Measurements from ENCODE around the gene CCDC124.
"Not testable (repeated sequence)": the region's sequence is repeated elsewhere in the genome, so short reads cannot be mapped to it uniquely, and the experiment has no call there.

CCDC124 gene

DNA sequence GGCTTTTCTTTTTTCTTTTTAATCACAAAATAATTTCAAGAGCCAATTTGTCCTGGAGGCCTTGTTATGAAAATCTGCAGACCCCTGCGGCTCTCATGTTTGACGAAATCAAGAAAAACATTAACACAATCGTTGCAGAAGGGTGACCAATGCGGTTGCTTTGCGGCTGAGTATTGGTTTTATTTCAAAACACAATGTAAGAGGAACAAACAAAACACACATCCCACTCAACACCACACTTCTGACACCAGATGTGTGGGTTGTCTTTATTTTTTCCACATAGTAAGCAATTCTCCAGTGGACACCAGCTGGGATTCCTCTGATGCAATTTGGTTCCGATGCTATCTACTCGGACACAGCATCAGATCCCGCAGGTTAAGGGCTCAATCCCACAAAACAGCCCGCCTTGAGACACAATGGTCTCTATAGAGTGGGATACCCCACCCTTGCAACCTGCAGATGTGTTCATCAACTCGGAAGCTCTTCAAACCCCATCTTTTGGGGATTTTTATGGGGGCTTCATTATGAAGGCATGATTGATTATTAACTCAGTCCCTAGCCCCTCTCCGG lies 21.9 kb upstream of the CCDC124 start:
- Histone ChIP-seq H3K27me3 (ENCODE audit: control insufficient read depth in 1 of 2, insufficient read depth in 2 of 2, low read length in 2 of 2) (no peaks in the 10 kb centered on the region), H3K4me1 (ENCODE audit: insufficient read depth, low read length) (no peaks in the 10 kb centered on the region), H3K9ac (ENCODE audit: low read length) (no peak overlapping the region), H3K27ac (ENCODE audit: low read depth, low read length) (no peak overlapping the region), H3K9me3 (ENCODE audit: low read length) (peaks cover 5% of the 10 kb centered on the region), H3K4me3 (ENCODE audit: low read depth in 1 of 2, low read length in 2 of 2) (no peak overlapping the region), H3K36me3 (ENCODE audit: insufficient read depth, low read length) (no peaks in the 10 kb centered on the region)

- H3K4me3 ChIP-seq (ENCODE audit: low read depth in 1 of 2, low read length in 2 of 2) = no peak overlapping the region
- H3K9me3 ChIP-seq (ENCODE audit: low read length) = no peaks in the 10 kb centered on the region
- no peaks in the 10 kb centered on the region for H3K36me3 ChIP-seq (ENCODE audit: insufficient read depth, low read length)
- peaks cover 0 to 6% of the 10 kb centered on the region in 2 donors for H3K27me3 ChIP-seq (ENCODE audit: control insufficient read depth in 1 of 2, insufficient read depth in 2 of 2, low read length in 2 of 2)
- no peak overlapping the region for H3K9ac ChIP-seq (ENCODE audit: low read length)
- no peak overlapping the region for H3K27ac ChIP-seq (ENCODE audit: low read depth, low read length)
- no peaks in the 10 kb centered on the region for H3K4me1 ChIP-seq (ENCODE audit: insufficient read depth, low read length)
Observed at GRCh38 chr19:17915940-17916593, 16.7 kb upstream of the CCDC124 start.

- H3K27ac ChIP-seq (ENCODE audit: low read depth, low read length); H3K9ac ChIP-seq (ENCODE audit: low read length); H3K9me3 ChIP-seq (ENCODE audit: low read length); H3K27me3 ChIP-seq (ENCODE audit: control insufficient read depth in 1 of 2, insufficient read depth in 2 of 2, low read length in 2 of 2); H3K36me3 ChIP-seq (ENCODE audit: insufficient read depth, low read length); H3K4me3 ChIP-seq (ENCODE audit: low read depth in 1 of 2, low read length in 2 of 2); H3K4me1 ChIP-seq (ENCODE audit: insufficient read depth, low read length): not testable (repeated sequence)
Observed at GRCh38 chr19:17918151-17918550, 14.7 kb upstream of the CCDC124 start.

DNA sequence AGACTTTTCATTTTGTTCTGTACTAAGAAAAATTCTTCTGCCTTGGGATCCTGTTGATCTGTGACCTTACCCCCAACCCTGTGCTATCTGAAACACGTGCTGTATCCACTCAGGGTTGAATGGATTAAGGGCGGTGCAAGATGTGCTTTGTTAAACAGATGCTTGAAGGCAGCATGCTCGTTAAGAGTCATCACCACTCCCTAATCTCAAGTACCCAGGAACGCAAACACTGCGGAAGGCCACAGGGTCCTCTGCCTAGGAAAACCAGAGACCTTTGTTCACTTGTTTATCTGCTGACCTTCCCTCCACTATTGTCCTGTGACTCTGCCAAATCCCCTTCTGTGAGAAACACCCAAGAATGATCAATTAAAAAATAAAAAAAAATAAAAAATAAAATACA lies 13.7 kb upstream of the CCDC124 start:
- not testable (repeated sequence) for H3K9me3 ChIP-seq (ENCODE audit: low read length); H3K27me3 ChIP-seq (ENCODE audit: control insufficient read depth in 1 of 2, insufficient read depth in 2 of 2, low read length in 2 of 2); H3K4me3 ChIP-seq (ENCODE audit: low read depth in 1 of 2, low read length in 2 of 2); H3K4me1 ChIP-seq (ENCODE audit: insufficient read depth, low read length); H3K27ac ChIP-seq (ENCODE audit: low read depth, low read length); H3K9ac ChIP-seq (ENCODE audit: low read length); H3K36me3 ChIP-seq (ENCODE audit: insufficient read depth, low read length)

- Histone ChIP-seq H3K9me3 (ENCODE audit: low read length) (no peaks in the 10 kb centered on the region), H3K36me3 (ENCODE audit: insufficient read depth, low read length) (no peaks in the 10 kb centered on the region), H3K4me1 (ENCODE audit: insufficient read depth, low read length) (no peaks in the 10 kb centered on the region), H3K27ac (ENCODE audit: low read depth, low read length) (no peak overlapping the region), H3K4me3 (ENCODE audit: low read depth in 1 of 2, low read length in 2 of 2) (no peak overlapping the region), H3K27me3 (ENCODE audit: control insufficient read depth in 1 of 2, insufficient read depth in 2 of 2, low read length in 2 of 2) (peaks cover 0 to 6% of the 10 kb centered on the region in 2 donors), H3K9ac (ENCODE audit: low read length) (no peak overlapping the region)
Observed at GRCh38 chr19:17920527-17920926, 12.3 kb upstream of the CCDC124 start.

DNA sequence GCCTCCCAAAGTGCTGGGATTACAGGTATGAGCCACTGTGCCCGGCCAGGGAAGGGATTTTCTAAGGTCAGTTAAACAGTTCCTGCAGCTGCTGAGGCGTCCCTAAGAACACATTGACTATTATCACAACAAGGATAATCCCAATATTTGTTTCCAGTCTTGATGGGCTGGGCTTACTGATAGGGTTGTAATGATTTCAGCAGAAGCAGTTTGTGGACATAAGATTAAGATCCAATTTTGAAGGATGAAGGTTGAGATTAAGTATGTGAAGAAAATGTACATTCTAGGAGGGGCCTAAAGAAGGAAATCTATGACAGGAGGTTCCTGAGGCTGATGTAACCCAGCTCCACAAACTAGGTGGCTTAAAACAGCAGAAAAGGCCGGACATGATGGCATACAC lies 10.7 kb upstream of the CCDC124 start:
- Histone ChIP-seq H3K4me1 (ENCODE audit: insufficient read depth, low read length) (no peaks in the 10 kb centered on the region), H3K27me3 (ENCODE audit: control insufficient read depth in 1 of 2, insufficient read depth in 2 of 2, low read length in 2 of 2) (no peaks in the 10 kb centered on the region), H3K4me3 (ENCODE audit: low read depth in 1 of 2, low read length in 2 of 2) (no peak overlapping the region), H3K9me3 (ENCODE audit: low read length) (no peaks in the 10 kb centered on the region), H3K36me3 (ENCODE audit: insufficient read depth, low read length) (no peaks in the 10 kb centered on the region), H3K9ac (ENCODE audit: low read length) (no peak overlapping the region), H3K27ac (ENCODE audit: low read depth, low read length) (no peak overlapping the region)

- Histone ChIP-seq H3K27me3 (ENCODE audit: control insufficient read depth in 1 of 2, insufficient read depth in 2 of 2, low read length in 2 of 2) (no peaks in the 10 kb centered on the region), H3K27ac (ENCODE audit: low read depth, low read length) (no peak overlapping the region)
Observed at GRCh38 chr19:17926044-17926443, 6.8 kb upstream of the CCDC124 start.

GRCh38 chr19:17929056-17929455 lies 3.8 kb upstream of the CCDC124 start:
- H3K27me3 ChIP-seq (ENCODE audit: control insufficient read depth in 1 of 2, insufficient read depth in 2 of 2, low read length in 2 of 2) = no peaks in the 10 kb centered on the region

More at GRCh38 chr19:17926044-17926443, 6.8 kb upstream of the CCDC124 start:
- Histone ChIP-seq H3K4me3 (ENCODE audit: low read depth in 1 of 2, low read length in 2 of 2) (no peak overlapping the region), H3K36me3 (ENCODE audit: insufficient read depth, low read length) (no peaks in the 10 kb centered on the region), H3K9me3 (ENCODE audit: low read length) (no peaks in the 10 kb centered on the region), H3K4me1 (ENCODE audit: insufficient read depth, low read length) (no peaks in the 10 kb centered on the region), H3K9ac (ENCODE audit: low read length) (no peak overlapping the region)

DNA sequence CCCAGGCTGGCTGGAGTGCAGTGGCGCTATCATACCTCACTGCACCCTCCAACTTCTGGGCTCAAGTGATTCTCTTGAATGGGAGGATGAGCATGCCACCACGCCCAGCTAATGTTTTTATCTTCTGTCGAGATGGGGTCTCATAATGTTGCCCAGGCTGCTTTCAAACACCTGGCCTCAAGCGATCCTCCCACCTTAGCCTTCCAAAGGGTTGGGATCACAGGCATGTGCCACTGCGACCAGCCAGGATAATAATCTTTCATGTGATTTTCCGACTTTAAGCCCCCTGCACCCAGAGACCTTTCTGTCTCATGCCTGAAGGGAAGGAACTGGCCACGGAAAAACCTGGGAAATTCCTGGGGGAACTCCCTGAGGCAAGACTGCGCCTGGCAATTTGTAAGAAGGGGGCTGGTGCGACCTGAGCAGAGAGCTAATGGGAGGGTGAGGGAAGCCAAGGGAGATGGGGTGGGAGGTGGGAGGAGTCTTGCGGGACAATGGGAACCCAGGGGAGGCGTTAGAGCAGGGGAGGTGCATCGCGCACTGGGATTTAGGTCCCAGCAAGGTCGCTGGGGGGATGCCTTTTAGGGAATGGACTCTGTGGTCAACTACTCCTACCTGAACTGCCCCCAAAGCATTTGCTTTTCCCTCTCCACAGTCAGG lies 1.2 kb upstream of the CCDC124 start:
- Histone ChIP-seq H3K4me1 (ENCODE audit: insufficient read depth, low read length) (peaks cover 9% of the 10 kb centered on the region), H3K9me3 (ENCODE audit: low read length) (no peaks in the 10 kb centered on the region), H3K36me3 (ENCODE audit: insufficient read depth, low read length) (no peaks in the 10 kb centered on the region), H3K4me3 (ENCODE audit: low read depth in 1 of 2, low read length in 2 of 2) (peak overlapping the region in 1 of 2 donors; percentile 98), H3K27me3 (ENCODE audit: control insufficient read depth in 1 of 2, insufficient read depth in 2 of 2, low read length in 2 of 2) (no peaks in the 10 kb centered on the region), H3K9ac (ENCODE audit: low read length) (no peak overlapping the region), H3K27ac (ENCODE audit: low read depth, low read length) (no peak overlapping the region)

More at GRCh38 chr19:17929056-17929455, 3.8 kb upstream of the CCDC124 start:
- Histone ChIP-seq H3K27ac (ENCODE audit: low read depth, low read length) (no peak overlapping the region), H3K9ac (ENCODE audit: low read length) (no peak overlapping the region), H3K9me3 (ENCODE audit: low read length) (no peaks in the 10 kb centered on the region), H3K36me3 (ENCODE audit: insufficient read depth, low read length) (no peaks in the 10 kb centered on the region), H3K4me1 (ENCODE audit: insufficient read depth, low read length) (peaks cover 8% of the 10 kb centered on the region), H3K4me3 (ENCODE audit: low read depth in 1 of 2, low read length in 2 of 2) (no peak overlapping the region)

DNA sequence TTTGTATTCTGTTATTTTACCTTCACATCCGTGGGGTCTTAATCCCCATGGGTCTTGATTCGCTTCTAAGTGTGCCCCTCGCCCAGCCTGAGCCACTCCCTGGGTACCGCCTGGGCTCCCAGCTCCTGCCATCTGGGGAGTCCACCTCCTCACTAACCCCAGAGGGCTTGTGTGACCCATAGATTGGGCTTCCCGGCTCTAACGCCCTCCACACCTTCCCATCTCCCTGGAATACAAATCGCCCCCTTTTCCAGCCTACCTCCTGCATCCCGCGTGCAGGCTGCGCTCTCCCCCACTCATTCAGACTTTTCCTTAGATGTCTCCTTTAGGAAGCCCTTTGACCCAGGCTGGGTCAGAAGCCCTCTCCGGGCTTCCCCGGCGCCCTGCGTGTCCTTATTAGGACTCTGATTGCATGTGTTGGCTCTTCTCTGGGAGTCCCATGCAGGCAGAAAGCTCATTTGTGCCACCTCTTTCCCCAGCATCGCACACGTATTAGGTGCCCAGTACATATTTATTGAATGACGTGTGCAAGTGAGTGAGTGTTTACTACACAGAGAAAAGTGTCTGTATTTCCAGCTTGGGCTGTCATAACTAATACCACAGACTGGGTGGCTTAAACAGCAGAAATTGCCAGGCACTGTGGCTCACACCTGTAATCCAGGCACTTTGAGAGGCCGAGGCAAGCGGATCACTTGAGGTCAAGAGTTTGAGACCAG lies 757 bp downstream of the CCDC124 start:
- H3K27ac ChIP-seq (ENCODE audit: low read depth, low read length) = peak overlapping the region; percentile 87
- H3K4me3 ChIP-seq (ENCODE audit: low read depth in 1 of 2, low read length in 2 of 2) = peak overlapping the region; percentile 54 to 98
- H3K4me1 ChIP-seq (ENCODE audit: insufficient read depth, low read length) = peaks cover 9% of the 10 kb centered on the region
- no peaks in the 10 kb centered on the region for H3K27me3 ChIP-seq (ENCODE audit: control insufficient read depth in 1 of 2, insufficient read depth in 2 of 2, low read length in 2 of 2)
- no peaks in the 10 kb centered on the region for H3K9me3 ChIP-seq (ENCODE audit: low read length)
- H3K36me3 ChIP-seq (ENCODE audit: insufficient read depth, low read length) = peaks cover 12% of the 10 kb centered on the region
- H3K9ac ChIP-seq (ENCODE audit: low read length) = peak overlapping the region; percentile 77

GRCh38 chr19:17936379-17936778 lies 3.6 kb downstream of the CCDC124 start:
- Histone ChIP-seq H3K9me3 (ENCODE audit: low read length) (no peaks in the 10 kb centered on the region), H3K9ac (ENCODE audit: low read length) (no peak overlapping the region), H3K36me3 (ENCODE audit: insufficient read depth, low read length) (peaks cover 12% of the 10 kb centered on the region), H3K27me3 (ENCODE audit: control insufficient read depth in 1 of 2, insufficient read depth in 2 of 2, low read length in 2 of 2) (no peaks in the 10 kb centered on the region), H3K4me1 (ENCODE audit: insufficient read depth, low read length) (peaks cover 9% of the 10 kb centered on the region), H3K4me3 (ENCODE audit: low read depth in 1 of 2, low read length in 2 of 2) (no peak overlapping the region), H3K27ac (ENCODE audit: low read depth, low read length) (no peak overlapping the region)

All from muscle layer of colon (tissue), 2 donors.